Smooth muscle cell (in vitro differentiated cells): ENCODE data around the gene FREM3. TPM values are rescaled to one million over a fixed set of nuclear protein-coding genes. Genes with fewer than 3 reads are reported as not detected.

Experiments
- DNase-seq: peaks from one replicate; lab custom pipeline; 2025; ENCODE audit not compliant: unreplicated experiment; lab: John Stamatoyannopoulos, UW
- H2AFZ ChIP-seq: fragments of 200-600 bp; sonication (generic); 2 replicates; pipeline ENCODE4 v1.6.0; 2016; ENCODE audit warnings: antibody characterized with exemption, low read depth, mild to moderate bottlenecking
- H3F3A ChIP-seq: fragments of 200-600 bp; sonication (generic); 2 replicates; pipeline ENCODE4 v1.6.0; 2017; ENCODE audit warnings: antibody characterized with exemption, low read depth
- H3K27ac ChIP-seq: fragments of 200-600 bp; sonication (generic); 2 replicates; pipeline ENCODE4 v1.5.1; 2016; ENCODE audit warnings: low read depth, mild to moderate bottlenecking
- H3K27me3 ChIP-seq: fragments of 200-600 bp; sonication (generic); 2 replicates; pipeline ENCODE4 v1.6.1; 2016; ENCODE audit warnings: low read depth, mild to moderate bottlenecking
- H3K36me3 ChIP-seq: fragments of 200-600 bp; sonication (generic); 2 replicates; pipeline ENCODE4 v1.5.1; 2016; ENCODE audit warnings: low read depth
- H3K4me1 ChIP-seq: fragments of 200-600 bp; sonication (generic); 2 replicates; pipeline ENCODE4 v1.5.1; 2016; ENCODE audit warnings: low read depth
- H3K4me2 ChIP-seq: fragments of 200-600 bp; sonication (generic); 2 replicates; pipeline ENCODE4 v1.6.0; 2016; ENCODE audit warnings: mild to moderate bottlenecking
- H3K4me3 ChIP-seq: fragments of 200-600 bp; sonication (generic); 2 replicates; pipeline ENCODE4 v1.5.1; 2016; ENCODE audit warnings: mild to moderate bottlenecking
- H3K79me2 ChIP-seq: fragments of 200-600 bp; sonication (generic); 2 replicates; pipeline ENCODE4 v1.6.0; 2016; ENCODE audit warnings: low read depth, mild to moderate bottlenecking
- H3K9ac ChIP-seq: fragments of 200-600 bp; sonication (generic); 2 replicates; pipeline ENCODE4 v1.6.0; 2016; ENCODE audit warnings: low read depth
- H3K9me3 ChIP-seq: fragments of 200-600 bp; sonication (generic); replicated peaks from 2 replicates; pipeline ENCODE4 v1.5.1; 2016; ENCODE audit warnings: low read depth
- H4K20me1 ChIP-seq: fragments of 200-600 bp; sonication (generic); 2 replicates; pipeline ENCODE4 v1.6.0; 2016; ENCODE audit warnings: low read depth
- CTCF ChIP-seq: fragments of 200-600 bp; sonication (generic); IDR thresholded peaks from 2 replicates; pipeline ENCODE4 v1.5.1; 2017; ENCODE audit warnings: borderline replicate concordance, mild to moderate bottlenecking, antibody characterized with exemption; ENCODE audit not compliant: insufficient read depth, poor library complexity, severe bottlenecking
- WGBS: methylation state at CpG from one replicate; pipeline ENCODE4 v1.1.7; 2016; ENCODE audit warnings: low lambda C conversion rate; 5-methylcytosine and 5-hydroxymethylcytosine counted together
- polyA plus RNA-seq: library from polyadenylated mRNA; unstranded; fragments of >200 nt; fragmentation: Nextera tagmentation; extraction: Ambion mirVana; gene quantifications from 2 replicates; pipeline ENCODE4 v1.2.1, GENCODE V29; 2016
- total RNA-seq: library from RNA; depleted of rRNA; stranded (reverse); fragments of >200 nt; gene quantifications from 2 replicates; pipeline ENCODE4 v1.2.3, GENCODE V29; 2014

FREM3 gene
- total and polyA plus RNA-seq, 2 experiments from 2014 or later: not detected

GRCh38 chr4:143642611-143643010, 57.9 kb downstream of the FREM3 start:
- no peak overlapping the region for H3K4me3 ChIP-seq
- H4K20me1 ChIP-seq: no peaks in the 10 kb centered on the region
- no peak overlapping the region for H3K27ac ChIP-seq
- no peaks in the 10 kb centered on the region for H3F3A ChIP-seq
- no peak overlapping the region for H2AFZ ChIP-seq
- no peak for TF ChIP-seq CTCF
- no peaks in the 10 kb centered on the region for H3K4me1 ChIP-seq
- no peak for DNase-seq
- no peaks in the 10 kb centered on the region for H3K36me3 ChIP-seq
- peaks cover 4% of the 10 kb centered on the region for H3K27me3 ChIP-seq
- 79% methylated on average over 1 of the region's 1 CpG for WGBS
- H3K9ac ChIP-seq: no peak overlapping the region
- no peak overlapping the region for H3K4me2 ChIP-seq
- H3K79me2 ChIP-seq: no peaks in the 10 kb centered on the region
- no peaks in the 10 kb centered on the region for H3K9me3 ChIP-seq

DNA sequence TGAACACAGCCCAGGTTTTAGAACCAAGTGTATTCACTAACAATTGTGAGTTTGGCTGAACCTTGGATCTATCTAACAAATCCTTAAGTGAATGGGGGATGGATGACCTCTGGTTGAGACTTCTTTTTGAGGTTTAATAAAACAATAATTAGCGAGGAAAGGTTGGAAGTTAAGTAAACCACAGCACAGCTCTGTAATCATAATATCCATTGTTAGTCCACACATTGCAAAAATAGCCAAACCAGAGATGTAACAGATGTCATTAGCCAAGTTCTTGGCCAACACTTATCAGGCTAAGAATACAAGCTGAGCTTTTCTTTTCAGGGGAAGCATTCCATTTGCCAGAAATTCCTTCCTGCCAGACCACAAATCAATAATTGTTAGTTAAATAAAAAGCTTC, 59.1 kb downstream of the FREM3 start:
- H2AFZ ChIP-seq: no peak overlapping the region
- peaks cover 8% of the 10 kb centered on the region for H3K27me3 ChIP-seq
- no peaks in the 10 kb centered on the region for H3K4me1 ChIP-seq
- no peak overlapping the region for H3K27ac ChIP-seq
- H3K9ac ChIP-seq: no peak overlapping the region
- H4K20me1 ChIP-seq: no peaks in the 10 kb centered on the region
- H3K4me3 ChIP-seq: no peak overlapping the region
- no peaks in the 10 kb centered on the region for H3K79me2 ChIP-seq
- no peak for TF ChIP-seq CTCF
- DNase-seq: no peak
- WGBS: 56% methylated on average over 1 of the region's 1 CpG
- no peak overlapping the region for H3K4me2 ChIP-seq
- H3K36me3 ChIP-seq: no peaks in the 10 kb centered on the region
- H3F3A ChIP-seq: no peaks in the 10 kb centered on the region
- no peaks in the 10 kb centered on the region for H3K9me3 ChIP-seq

- no peaks in the 10 kb centered on the region for H3K9me3 ChIP-seq
- H3K9ac ChIP-seq: no peak overlapping the region
- H3K4me3 ChIP-seq: no peak overlapping the region
- H4K20me1 ChIP-seq: no peaks in the 10 kb centered on the region
- H3K27ac ChIP-seq: no peak overlapping the region
- peaks cover 8% of the 10 kb centered on the region for H3K27me3 ChIP-seq
- no peak for DNase-seq
- no peak overlapping the region for H2AFZ ChIP-seq
- no peaks in the 10 kb centered on the region for H3K4me1 ChIP-seq
- H3K79me2 ChIP-seq: no peaks in the 10 kb centered on the region
- TF ChIP-seq CTCF: no peak
- H3F3A ChIP-seq: no peaks in the 10 kb centered on the region
- H3K36me3 ChIP-seq: no peaks in the 10 kb centered on the region
- H3K4me2 ChIP-seq: no peak overlapping the region
Measured at GRCh38 chr4:143634763-143635162, 65.7 kb downstream of the FREM3 start.

DNA sequence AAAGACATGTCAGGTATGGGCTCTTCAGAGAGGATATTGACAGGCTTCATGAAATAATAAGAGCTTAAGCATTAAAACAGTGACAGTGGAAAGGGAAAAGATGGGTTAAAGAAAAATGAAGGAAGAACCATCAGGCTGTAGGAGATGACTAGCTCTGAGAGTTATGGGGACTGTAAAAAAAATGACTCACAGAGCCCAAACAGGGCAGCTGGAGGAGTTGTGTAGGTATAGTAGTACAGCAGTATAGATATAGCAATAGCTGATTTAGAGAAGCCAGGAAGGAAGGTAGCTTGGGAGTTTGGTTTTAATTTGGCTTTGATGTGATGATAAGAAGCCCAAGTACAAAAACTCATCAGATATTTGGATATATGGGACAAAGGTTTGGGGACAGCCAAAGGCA, 66.6 kb downstream of the FREM3 start:
- no peaks in the 10 kb centered on the region for H3K9me3 ChIP-seq
- no peak for TF ChIP-seq CTCF
- H3F3A ChIP-seq: no peaks in the 10 kb centered on the region
- no peak overlapping the region for H3K27ac ChIP-seq
- H3K4me1 ChIP-seq: no peaks in the 10 kb centered on the region
- no peak overlapping the region for H3K4me3 ChIP-seq
- no peaks in the 10 kb centered on the region for H3K36me3 ChIP-seq
- H3K79me2 ChIP-seq: no peaks in the 10 kb centered on the region
- no peak overlapping the region for H3K9ac ChIP-seq
- no peak for DNase-seq
- no peaks in the 10 kb centered on the region for H4K20me1 ChIP-seq
- H3K4me2 ChIP-seq: no peak overlapping the region
- peaks cover 8% of the 10 kb centered on the region for H3K27me3 ChIP-seq
- H2AFZ ChIP-seq: no peak overlapping the region
